H1 (cell line): ENCODE measurements around the gene HSCB.

Source experiments
- CEBPB ChIP-seq: IDR thresholded peaks from 2 replicates; pipeline ENCODE4 v1.6.1; 2012; ENCODE audit warnings: low read depth, low read length
- TF ChIP-seq, protein P1 (sequence below), 3 experiments: IDR thresholded peaks; 1 replicate in 2 of 3; 2 replicates in 1 of 3; pipeline versions ENCODE4 v1.5.1 to v1.6.1; 2011; ENCODE audit warnings: low read length in 3 of 3, mild to moderate bottlenecking in 3 of 3, inconsistent platforms in 2 of 3, low read depth in 1 of 3, moderate library complexity in 1 of 3; ENCODE audit not compliant: insufficient read depth in 1 of 3; ENCODE audit errors: control extremely low read depth in 1 of 3

DNA sequence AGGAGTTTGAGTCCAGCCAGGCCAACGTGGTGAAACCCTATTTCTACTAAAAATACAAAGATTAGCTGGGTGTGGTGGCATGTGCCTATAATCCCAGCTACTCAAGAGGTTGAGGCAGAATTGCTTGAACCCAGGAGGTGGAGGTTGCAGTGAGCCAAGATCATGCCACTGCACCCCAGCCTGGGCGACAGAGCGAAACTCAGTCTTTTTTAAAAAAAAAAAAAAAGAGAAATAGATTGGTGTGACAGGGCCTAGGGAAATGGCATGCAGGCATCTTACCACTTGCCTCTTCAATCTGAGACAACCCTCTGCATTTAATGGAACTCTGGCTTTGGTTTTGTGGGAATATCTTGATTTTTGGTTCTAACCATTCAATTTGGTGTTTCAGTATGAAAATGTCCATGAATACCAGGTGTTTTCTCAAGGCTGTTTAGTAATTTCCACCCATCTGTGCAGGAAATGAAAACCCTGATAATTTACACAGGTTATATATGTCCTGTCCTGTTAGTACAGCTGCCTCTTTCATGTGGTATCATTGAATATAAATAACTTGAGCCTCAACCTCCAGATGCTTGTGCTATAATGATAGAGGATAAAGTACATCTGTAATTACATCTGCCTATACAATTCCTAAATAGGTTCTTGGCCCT lies 50.1 kb downstream of the HSCB start:
- TF ChIP-seq, protein P1, sequence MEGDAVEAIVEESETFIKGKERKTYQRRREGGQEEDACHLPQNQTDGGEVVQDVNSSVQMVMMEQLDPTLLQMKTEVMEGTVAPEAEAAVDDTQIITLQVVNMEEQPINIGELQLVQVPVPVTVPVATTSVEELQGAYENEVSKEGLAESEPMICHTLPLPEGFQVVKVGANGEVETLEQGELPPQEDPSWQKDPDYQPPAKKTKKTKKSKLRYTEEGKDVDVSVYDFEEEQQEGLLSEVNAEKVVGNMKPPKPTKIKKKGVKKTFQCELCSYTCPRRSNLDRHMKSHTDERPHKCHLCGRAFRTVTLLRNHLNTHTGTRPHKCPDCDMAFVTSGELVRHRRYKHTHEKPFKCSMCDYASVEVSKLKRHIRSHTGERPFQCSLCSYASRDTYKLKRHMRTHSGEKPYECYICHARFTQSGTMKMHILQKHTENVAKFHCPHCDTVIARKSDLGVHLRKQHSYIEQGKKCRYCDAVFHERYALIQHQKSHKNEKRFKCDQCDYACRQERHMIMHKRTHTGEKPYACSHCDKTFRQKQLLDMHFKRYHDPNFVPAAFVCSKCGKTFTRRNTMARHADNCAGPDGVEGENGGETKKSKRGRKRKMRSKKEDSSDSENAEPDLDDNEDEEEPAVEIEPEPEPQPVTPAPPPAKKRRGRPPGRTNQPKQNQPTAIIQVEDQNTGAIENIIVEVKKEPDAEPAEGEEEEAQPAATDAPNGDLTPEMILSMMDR (IDR thresholded peaks at IDR 0.05; ENCODE audit: control extremely low read depth in 1 of 3, insufficient read depth in 1 of 3, low read depth in 1 of 3, low read length in 3 of 3) = no peak
- no peak for TF ChIP-seq CEBPB
